HepG2 (cell line): ENCODE data around the gene KRT17.

Experiments
- SETDB1 ChIP-seq: sonication (generic); formaldehyde crosslinking; IDR thresholded peaks from 2 replicates; pipeline ENCODE4 v1.5.1; 2020; ENCODE audit warnings: missing genetic modification reagents, mild to moderate bottlenecking, borderline replicate concordance
- SRSF9 ChIP-seq: fragments of 200-400 bp; formaldehyde crosslinking; IDR thresholded peaks from 2 replicates; pipeline ENCODE4 v1.6.1; 2018; ENCODE audit warnings: borderline replicate concordance, mild to moderate bottlenecking, low read depth, low read length; ENCODE audit not compliant: insufficient read depth, poor library complexity, severe bottlenecking
- TF ChIP-seq, protein P1 (sequence below): sonication (generic); formaldehyde crosslinking; IDR thresholded peaks from 2 replicates; pipeline ENCODE4 v1.5.1; 2020; ENCODE audit warnings: mild to moderate bottlenecking, missing genetic modification reagents, borderline replicate concordance
- TF ChIP-seq, protein P2 (sequence below): sonication (generic); formaldehyde crosslinking; IDR thresholded peaks from 2 replicates; pipeline ENCODE4 v1.4.0; 2020; ENCODE audit warnings: mild to moderate bottlenecking, missing genetic modification reagents
- TF ChIP-seq, protein P3 (sequence below): sonication (generic); formaldehyde crosslinking; IDR thresholded peaks from 2 replicates; pipeline ENCODE4 v1.5.0; 2020; ENCODE audit warnings: mild to moderate bottlenecking, missing genetic modification reagents, moderate library complexity

DNA sequence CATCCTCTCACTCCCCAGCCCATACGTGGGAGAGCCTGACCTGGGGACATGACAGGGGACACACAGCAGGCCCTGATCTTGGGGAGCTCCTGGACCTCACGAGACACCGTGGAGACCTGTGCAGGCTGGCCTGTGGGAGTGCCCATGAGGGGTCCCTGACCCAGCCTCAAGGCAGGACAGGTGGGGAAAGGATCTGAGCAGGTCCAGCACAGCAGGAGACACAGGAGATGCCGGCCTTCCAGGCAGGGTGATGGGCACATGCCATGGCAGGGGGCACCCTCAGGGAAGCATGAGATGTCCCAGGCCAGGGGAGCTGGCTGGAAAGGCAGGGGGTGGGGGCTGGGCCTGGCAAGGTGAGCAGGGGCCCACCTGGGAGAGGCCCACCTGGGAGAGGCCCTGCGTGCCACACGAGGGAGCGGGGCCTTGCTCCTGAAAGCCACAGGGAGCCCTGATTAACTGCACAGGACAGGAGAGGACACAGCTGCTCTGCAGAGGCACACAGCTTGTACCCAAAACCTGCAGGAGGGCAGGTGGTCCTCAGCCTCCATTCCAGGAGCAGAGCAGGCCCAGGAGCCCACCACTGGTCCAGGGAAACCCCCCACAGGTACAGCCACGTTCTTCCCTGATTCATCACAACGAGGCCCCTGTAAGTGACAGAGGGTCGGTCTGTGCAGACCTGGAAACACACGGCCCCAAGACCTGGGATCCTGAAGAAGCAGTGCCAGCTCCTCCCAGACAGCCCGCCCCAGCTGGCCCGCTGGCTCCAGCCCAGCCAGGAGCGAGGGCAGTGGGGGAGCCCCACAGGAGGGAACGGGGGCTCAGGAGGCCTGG, 26.6 kb upstream of the KRT17 start:
- TF ChIP-seq, protein P1, sequence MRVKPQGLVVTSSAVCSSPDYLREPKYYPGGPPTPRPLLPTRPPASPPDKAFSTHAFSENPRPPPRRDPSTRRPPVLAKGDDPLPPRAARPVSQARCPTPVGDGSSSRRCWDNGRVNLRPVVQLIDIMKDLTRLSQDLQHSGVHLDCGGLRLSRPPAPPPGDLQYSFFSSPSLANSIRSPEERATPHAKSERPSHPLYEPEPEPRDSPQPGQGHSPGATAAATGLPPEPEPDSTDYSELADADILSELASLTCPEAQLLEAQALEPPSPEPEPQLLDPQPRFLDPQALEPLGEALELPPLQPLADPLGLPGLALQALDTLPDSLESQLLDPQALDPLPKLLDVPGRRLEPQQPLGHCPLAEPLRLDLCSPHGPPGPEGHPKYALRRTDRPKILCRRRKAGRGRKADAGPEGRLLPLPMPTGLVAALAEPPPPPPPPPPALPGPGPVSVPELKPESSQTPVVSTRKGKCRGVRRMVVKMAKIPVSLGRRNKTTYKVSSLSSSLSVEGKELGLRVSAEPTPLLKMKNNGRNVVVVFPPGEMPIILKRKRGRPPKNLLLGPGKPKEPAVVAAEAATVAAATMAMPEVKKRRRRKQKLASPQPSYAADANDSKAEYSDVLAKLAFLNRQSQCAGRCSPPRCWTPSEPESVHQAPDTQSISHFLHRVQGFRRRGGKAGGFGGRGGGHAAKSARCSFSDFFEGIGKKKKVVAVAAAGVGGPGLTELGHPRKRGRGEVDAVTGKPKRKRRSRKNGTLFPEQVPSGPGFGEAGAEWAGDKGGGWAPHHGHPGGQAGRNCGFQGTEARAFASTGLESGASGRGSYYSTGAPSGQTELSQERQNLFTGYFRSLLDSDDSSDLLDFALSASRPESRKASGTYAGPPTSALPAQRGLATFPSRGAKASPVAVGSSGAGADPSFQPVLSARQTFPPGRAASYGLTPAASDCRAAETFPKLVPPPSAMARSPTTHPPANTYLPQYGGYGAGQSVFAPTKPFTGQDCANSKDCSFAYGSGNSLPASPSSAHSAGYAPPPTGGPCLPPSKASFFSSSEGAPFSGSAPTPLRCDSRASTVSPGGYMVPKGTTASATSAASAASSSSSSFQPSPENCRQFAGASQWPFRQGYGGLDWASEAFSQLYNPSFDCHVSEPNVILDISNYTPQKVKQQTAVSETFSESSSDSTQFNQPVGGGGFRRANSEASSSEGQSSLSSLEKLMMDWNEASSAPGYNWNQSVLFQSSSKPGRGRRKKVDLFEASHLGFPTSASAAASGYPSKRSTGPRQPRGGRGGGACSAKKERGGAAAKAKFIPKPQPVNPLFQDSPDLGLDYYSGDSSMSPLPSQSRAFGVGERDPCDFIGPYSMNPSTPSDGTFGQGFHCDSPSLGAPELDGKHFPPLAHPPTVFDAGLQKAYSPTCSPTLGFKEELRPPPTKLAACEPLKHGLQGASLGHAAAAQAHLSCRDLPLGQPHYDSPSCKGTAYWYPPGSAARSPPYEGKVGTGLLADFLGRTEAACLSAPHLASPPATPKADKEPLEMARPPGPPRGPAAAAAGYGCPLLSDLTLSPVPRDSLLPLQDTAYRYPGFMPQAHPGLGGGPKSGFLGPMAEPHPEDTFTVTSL (CRISPR knock-in tag) = no peak
- TF ChIP-seq, protein P2, sequence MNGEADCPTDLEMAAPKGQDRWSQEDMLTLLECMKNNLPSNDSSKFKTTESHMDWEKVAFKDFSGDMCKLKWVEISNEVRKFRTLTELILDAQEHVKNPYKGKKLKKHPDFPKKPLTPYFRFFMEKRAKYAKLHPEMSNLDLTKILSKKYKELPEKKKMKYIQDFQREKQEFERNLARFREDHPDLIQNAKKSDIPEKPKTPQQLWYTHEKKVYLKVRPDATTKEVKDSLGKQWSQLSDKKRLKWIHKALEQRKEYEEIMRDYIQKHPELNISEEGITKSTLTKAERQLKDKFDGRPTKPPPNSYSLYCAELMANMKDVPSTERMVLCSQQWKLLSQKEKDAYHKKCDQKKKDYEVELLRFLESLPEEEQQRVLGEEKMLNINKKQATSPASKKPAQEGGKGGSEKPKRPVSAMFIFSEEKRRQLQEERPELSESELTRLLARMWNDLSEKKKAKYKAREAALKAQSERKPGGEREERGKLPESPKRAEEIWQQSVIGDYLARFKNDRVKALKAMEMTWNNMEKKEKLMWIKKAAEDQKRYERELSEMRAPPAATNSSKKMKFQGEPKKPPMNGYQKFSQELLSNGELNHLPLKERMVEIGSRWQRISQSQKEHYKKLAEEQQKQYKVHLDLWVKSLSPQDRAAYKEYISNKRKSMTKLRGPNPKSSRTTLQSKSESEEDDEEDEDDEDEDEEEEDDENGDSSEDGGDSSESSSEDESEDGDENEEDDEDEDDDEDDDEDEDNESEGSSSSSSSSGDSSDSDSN (CRISPR knock-in tag) = no peak
- TF ChIP-seq, protein P3, sequence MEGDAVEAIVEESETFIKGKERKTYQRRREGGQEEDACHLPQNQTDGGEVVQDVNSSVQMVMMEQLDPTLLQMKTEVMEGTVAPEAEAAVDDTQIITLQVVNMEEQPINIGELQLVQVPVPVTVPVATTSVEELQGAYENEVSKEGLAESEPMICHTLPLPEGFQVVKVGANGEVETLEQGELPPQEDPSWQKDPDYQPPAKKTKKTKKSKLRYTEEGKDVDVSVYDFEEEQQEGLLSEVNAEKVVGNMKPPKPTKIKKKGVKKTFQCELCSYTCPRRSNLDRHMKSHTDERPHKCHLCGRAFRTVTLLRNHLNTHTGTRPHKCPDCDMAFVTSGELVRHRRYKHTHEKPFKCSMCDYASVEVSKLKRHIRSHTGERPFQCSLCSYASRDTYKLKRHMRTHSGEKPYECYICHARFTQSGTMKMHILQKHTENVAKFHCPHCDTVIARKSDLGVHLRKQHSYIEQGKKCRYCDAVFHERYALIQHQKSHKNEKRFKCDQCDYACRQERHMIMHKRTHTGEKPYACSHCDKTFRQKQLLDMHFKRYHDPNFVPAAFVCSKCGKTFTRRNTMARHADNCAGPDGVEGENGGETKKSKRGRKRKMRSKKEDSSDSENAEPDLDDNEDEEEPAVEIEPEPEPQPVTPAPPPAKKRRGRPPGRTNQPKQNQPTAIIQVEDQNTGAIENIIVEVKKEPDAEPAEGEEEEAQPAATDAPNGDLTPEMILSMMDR = no peak
- TF ChIP-seq SRSF9 (no peak), SETDB1 (no peak)
